Endodermal cell (in vitro differentiated cells): ENCODE results near the gene ST6GALNAC4. TPM values are rescaled to one million over a fixed set of nuclear protein-coding genes. Genes with fewer than 3 reads are reported as not detected.

Experiments
- DNase-seq: peaks from one replicate; pipeline ENCODE4 v3.0.0-alpha.2; 2017
- H3K27ac ChIP-seq: 2 replicates; pipeline ENCODE4 v1.5.1; 2013; ENCODE audit warnings: mild to moderate bottlenecking, low read depth, low read length, moderate library complexity
- H3K27me3 ChIP-seq: 2 replicates; pipeline ENCODE4 v1.6.1; 2013; ENCODE audit warnings: mild to moderate bottlenecking, low read length, moderate library complexity; ENCODE audit not compliant: insufficient read depth, control insufficient read depth, poor library complexity, severe bottlenecking
- H3K36me3 ChIP-seq: 2 replicates; pipeline ENCODE4 v1.7.0; 2013; ENCODE audit warnings: mild to moderate bottlenecking, low read length, moderate library complexity; ENCODE audit not compliant: control insufficient read depth, insufficient read depth
- H3K4me1 ChIP-seq: one replicate; pipeline ENCODE4 v1.7.0; 2013; ENCODE audit warnings: low read length; ENCODE audit not compliant: control insufficient read depth, insufficient read depth
- H3K4me3 ChIP-seq: 2 replicates; pipeline ENCODE4 v1.5.1; 2013; ENCODE audit warnings: mild to moderate bottlenecking, low read length, moderate library complexity
- H3K9ac ChIP-seq: 2 replicates; pipeline ENCODE4 v1.6.1; 2013; ENCODE audit warnings: mild to moderate bottlenecking, low read length, moderate library complexity; ENCODE audit not compliant: poor library complexity, severe bottlenecking; ENCODE audit errors: extremely low read depth
- H3K9me3 ChIP-seq: 2 replicates; pipeline ENCODE4 v1.6.1; 2013; ENCODE audit warnings: mild to moderate bottlenecking, low read length, moderate library complexity; ENCODE audit not compliant: control insufficient read depth
- H3K27ac Mint-ChIP-seq: 2 replicates; pipeline ENCODE4 v1.8.0; 2020; ENCODE audit warnings: mixed read lengths
- H3K27me3 Mint-ChIP-seq: 2 replicates; pipeline ENCODE4 v1.8.0; 2021; ENCODE audit warnings: mild to moderate bottlenecking, mixed read lengths; ENCODE audit not compliant: insufficient read depth
- H3K36me3 Mint-ChIP-seq: 2 replicates; pipeline ENCODE4 v1.8.0; 2020; ENCODE audit warnings: low read depth, mixed read lengths
- H3K4me1 Mint-ChIP-seq: 2 replicates; pipeline ENCODE4 v1.8.0; 2020; ENCODE audit warnings: mixed read lengths
- H3K4me3 Mint-ChIP-seq: 2 replicates; pipeline ENCODE4 v1.8.0; 2020; ENCODE audit warnings: mild to moderate bottlenecking, moderate library complexity, mixed read lengths
- H3K9me3 Mint-ChIP-seq: 2 replicates; pipeline ENCODE4 v1.8.0; 2020; ENCODE audit warnings: mild to moderate bottlenecking, mixed read lengths
- CTCF ChIP-seq: fragments of 200-600 bp; sonication (generic); conservative IDR thresholded peaks from 2 replicates; pipeline ENCODE4 v1.5.0; 2021; ENCODE audit warnings: antibody characterized with exemption, mild to moderate bottlenecking
- WGBS, 2 experiments: methylation state at CpG; one replicate each; pipeline versions ENCODE4 v1.1.5 to v1.1.7; 2013; ENCODE audit warnings: missing lambda C conversion rate in 2 of 2, mixed read lengths in 1 of 2; ENCODE audit not compliant: insufficient coverage in 1 of 2, insufficient read length in 1 of 2; 5-methylcytosine and 5-hydroxymethylcytosine counted together
- total RNA-seq, 2 donors: library from RNA; stranded (reverse); fragmentation: NEBNext Ultra II Directional in 1 of 2; extraction: Animal tissue kit (Norgen Biotek cat#: 25700) in 1 of 2; gene quantifications; 2 replicates in 1 of 2; 3 replicates in 1 of 2; pipeline ENCODE4 v1.2.1, GENCODE V29; 2021

Gene ST6GALNAC4
- total RNA-seq, 2 donors from 2014 or later: 8.3 to 12.7 TPM

DNA sequence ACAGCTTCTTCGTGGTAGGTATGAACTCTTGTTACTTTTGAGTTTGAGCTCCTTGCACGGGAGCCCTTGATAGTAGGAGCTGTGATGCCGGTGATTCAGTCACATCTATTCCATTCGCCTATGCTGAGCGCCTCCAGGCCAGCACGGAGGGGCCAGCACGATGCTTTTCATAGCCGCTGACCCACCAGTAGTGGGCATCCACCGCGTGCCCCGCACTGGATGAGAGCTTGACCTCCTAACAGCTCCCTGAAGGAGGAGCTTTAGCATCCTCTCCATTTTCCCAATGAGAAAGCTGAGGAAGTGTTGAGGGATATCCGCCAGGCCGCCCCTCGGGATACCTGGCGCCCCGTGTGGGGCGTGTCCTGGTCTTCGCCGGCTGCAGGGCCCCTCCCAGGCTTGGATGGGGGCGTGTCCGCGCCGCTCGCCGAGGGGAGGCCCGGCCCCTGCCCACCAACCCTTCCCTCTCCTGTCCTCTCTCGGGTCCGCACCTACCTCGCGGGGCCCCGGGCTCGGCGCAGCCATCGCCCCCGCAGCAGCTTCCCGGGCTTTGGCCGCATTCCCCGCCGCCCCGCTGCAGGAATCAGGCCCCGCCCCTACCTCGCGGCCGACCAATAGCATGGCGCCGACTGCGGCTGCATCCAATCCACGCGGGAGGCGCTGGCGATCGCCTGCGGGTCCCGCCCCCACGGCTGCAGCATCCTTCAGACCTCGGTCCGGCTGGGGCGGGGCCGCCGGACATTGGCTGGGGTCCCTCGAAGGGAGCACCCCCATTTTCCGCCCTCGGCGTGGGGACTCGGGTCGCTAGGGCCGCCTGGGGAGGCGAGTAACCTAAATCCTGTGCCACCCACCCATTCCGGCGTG lies 13.6 kb upstream of the ST6GALNAC4 start, which contains the start of gene PIP5KL1:
PIP5KL1 (minus strand) TSS at position 547 of the 861 bp plus-strand sequence; CDS start at position 522, 25 bp downstream.
- Histone ChIP-seq H3K27me3 (peaks cover 44% of the 10 kb centered on the region), H3K4me3 (peak within 1 kb of the TSS; percentile 77), H3K36me3 (no peaks in the 10 kb centered on the region), H3K4me1 (no peaks in the 10 kb centered on the region), H3K27ac (no peak within 1 kb of the TSS), H3K9ac (no peak within 1 kb of the TSS), H3K9me3 (no peaks in the 10 kb centered on the region)
- Mint-ChIP-seq H3K27me3 (peaks cover 46% of the 10 kb centered on the region), H3K36me3 (peaks cover 2% of the 10 kb centered on the region), H3K9me3 (no peaks in the 10 kb centered on the region), H3K27ac (peak within 1 kb of the TSS; percentile 17), H3K4me3 (peak within 1 kb of the TSS; percentile 48), H3K4me1 (peaks cover 12% of the 10 kb centered on the region)
- DNase-seq: peak; percentile 96
- 2 to 5% methylated on average over 16 to 70 of the region's 70 CpGs for WGBS, 2 experiments
- TF ChIP-seq CTCF: peak; percentile 49

DNA sequence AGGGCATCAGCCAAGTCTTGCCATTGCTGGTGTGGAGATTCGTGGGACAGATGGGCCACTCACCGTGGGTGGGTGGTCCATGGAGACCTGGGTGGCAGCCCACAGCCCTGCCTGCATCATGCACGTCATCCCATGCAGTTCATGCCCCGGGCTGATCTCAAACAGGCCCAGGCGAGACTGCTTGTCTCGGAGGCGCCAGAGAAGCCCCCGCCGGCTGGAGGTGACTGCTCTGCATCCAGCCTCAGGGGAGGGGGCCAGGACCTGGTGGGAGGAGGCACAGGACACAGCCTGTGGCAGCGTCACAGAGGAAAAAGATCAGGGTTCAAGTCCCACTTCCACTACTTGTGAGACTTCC lies 12.8 kb upstream of the ST6GALNAC4 start:
- Histone ChIP-seq H3K9ac (no peak overlapping the region), H3K27me3 (peaks cover 49% of the 10 kb centered on the region), H3K27ac (no peak overlapping the region), H3K4me3 (no peak overlapping the region), H3K9me3 (no peaks in the 10 kb centered on the region), H3K36me3 (no peaks in the 10 kb centered on the region), H3K4me1 (no peaks in the 10 kb centered on the region)
- H3K4me1 Mint-ChIP-seq: peaks cover 12% of the 10 kb centered on the region
- peaks cover 46% of the 10 kb centered on the region for H3K27me3 Mint-ChIP-seq
- no peak for DNase-seq
- H3K36me3 Mint-ChIP-seq: no peaks in the 10 kb centered on the region
- no peaks in the 10 kb centered on the region for H3K9me3 Mint-ChIP-seq
- no peak overlapping the region for H3K27ac Mint-ChIP-seq
- no peak overlapping the region for H3K4me3 Mint-ChIP-seq
- 80% methylated on average over 6 to 10 of the region's 10 CpGs for WGBS, 2 experiments
- no peak for TF ChIP-seq CTCF

DNA sequence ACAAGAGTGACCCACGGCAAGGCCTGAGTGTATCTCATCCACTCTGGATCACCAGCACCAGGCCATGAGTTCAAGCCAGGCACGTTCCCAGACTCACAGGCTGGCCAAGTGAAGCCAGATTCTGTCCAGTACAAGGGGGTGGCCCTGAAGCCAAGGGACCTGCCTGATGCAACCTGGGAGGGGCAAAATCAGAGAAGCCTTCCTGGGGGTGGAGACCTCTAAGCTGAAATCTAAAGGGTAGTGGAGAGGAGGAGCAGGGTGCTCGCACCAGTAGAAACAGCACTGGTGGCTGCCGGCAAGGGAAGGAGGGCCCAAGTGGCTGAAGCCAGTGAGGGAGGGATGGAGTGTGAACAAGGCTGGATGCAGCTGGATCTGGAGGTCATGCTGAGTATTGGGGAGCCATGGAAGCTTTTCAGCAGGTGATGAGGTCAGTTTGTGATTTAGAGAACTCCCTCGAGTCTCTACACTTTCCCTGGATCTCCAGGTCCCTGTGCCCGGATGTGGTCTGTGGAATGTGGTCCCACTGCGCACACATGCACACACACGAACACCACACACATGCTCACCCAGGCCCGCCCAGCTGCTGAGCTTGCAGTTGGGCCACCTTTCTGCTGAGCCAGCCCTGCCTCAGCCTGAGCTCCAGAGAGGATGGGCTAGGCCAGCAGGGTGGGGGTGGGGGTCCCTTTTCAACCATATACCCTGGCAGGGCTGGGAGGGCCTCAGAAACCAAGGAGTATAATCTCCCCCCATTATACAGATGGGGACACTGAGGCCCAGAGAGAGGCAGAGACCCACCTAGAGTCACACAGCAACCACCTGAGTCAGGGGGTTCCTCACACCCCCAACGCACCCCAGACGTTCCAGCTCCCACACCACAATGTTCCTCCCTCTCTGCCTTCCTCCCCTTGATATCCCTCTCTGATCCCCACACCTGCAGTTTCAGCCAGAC lies 12.1 kb upstream of the ST6GALNAC4 start:
- no peak overlapping the region for H3K4me3 ChIP-seq
- Mint-ChIP-seq H3K4me1 (peaks cover 12% of the 10 kb centered on the region), H3K27ac (no peak overlapping the region), H3K4me3 (no peak overlapping the region), H3K9me3 (no peaks in the 10 kb centered on the region), H3K27me3 (peaks cover 46% of the 10 kb centered on the region), H3K36me3 (no peaks in the 10 kb centered on the region)
- no peaks in the 10 kb centered on the region for H3K36me3 ChIP-seq
- TF ChIP-seq CTCF: no peak
- no peak for DNase-seq
- peaks cover 51% of the 10 kb centered on the region for H3K27me3 ChIP-seq
- no peaks in the 10 kb centered on the region for H3K9me3 ChIP-seq
- no peak overlapping the region for H3K27ac ChIP-seq
- no peaks in the 10 kb centered on the region for H3K4me1 ChIP-seq
- WGBS, 2 experiments: 81 to 84% methylated on average over 5 to 11 of the region's 11 CpGs
- H3K9ac ChIP-seq: no peak overlapping the region
